ENCODE measurements around the gene SPDYA. TPM values are rescaled to one million over a fixed set of nuclear protein-coding genes. Genes with fewer than 3 reads are reported as not detected.

The SPDYA gene
- total RNA-seq, 5 donors from 2014 or later (not counting 1 experiment from before 2014, with no cell fraction given): 2.2 to 13.3 (median 3.0) TPM

DNA sequence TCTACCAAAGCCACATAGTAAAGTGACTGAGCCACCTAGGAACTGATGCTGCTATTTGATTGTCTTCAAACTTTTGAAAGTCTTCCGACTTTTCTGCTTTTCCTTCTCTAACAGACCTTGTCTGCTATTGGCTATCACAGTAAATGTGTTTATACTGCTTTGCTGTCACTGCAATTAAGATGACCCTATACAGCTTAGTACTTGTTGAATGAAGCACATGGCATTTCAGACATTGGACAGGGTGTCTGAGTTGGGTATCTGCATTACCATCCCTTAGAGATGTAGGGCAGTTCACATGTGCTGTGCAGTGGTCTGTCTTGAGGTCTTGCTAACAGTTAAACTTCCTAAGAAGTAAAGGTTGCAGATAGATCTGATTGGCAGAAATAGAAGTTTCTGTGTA is 87.4 kb downstream of the SPDYA start:
- Mint-ChIP-seq H3K27me3 (no peaks in the 10 kb centered on the region), H3K27ac (no peak overlapping the region), H3K9me3 (no peaks in the 10 kb centered on the region), H3K36me3 (peaks cover 12% of the 10 kb centered on the region), H3K4me3 (peak overlapping the region in 2 of 3 donors; percentile 17 to 99), H3K4me1 (peaks cover 65 to 67% (median 66%) of the 10 kb centered on the region in 3 donors)
- Histone ChIP-seq H3K4me1 (ENCODE audit: control insufficient read depth in 1 of 2, extremely low read depth in 1 of 2, insufficient read depth in 2 of 2, low read length in 2 of 2) (peaks cover 17 to 25% of the 10 kb centered on the region in 2 experiments), H3K9me3 (no peaks in the 10 kb centered on the region), H3K4me3 (ENCODE audit: control insufficient read depth in 1 of 2, extremely low read depth in 1 of 2, low read length in 1 of 2) (no peak overlapping the region), H3K36me3 (ENCODE audit: control insufficient read depth in 2 of 2, extremely low read depth in 1 of 2, insufficient read depth in 1 of 2, low read length in 1 of 2) (peaks cover 0 to 13% of the 10 kb centered on the region in 2 donors), H3K27ac (ENCODE audit: low read length) (no peak overlapping the region), H3K27me3 (replicated peaks in 1 of 2; ENCODE audit: control insufficient read depth in 2 of 2, extremely low read depth in 1 of 2, insufficient read depth in 2 of 2, low read length in 1 of 2) (no peaks in the 10 kb centered on the region)
- no peak for ATAC-seq (replicated peaks in 1 of 4)
- WGBS (ENCODE audit: insufficient coverage): no CpG with 5 or more reads among the region's 1 CpG
- POLR2A ChIA-PET: interaction anchor here in 1 of 2 donors (1.0 kb wide), 1 partner anchor 12 kb away, joined by 4 read pairs; no protein-coding TSS in a partner anchor
- no peak for DNase-seq
- CTCF ChIA-PET: no interaction called here

Other genes with a start within 250 kb of the SPDYA start
- 100 to 1,000 TPM; 182 to 233 (median 190) TPM for gene PPP1CB, start 59.0 kb upstream of the SPDYA start, total RNA-seq
- gene TRMT61B, start 59.5 kb downstream of the SPDYA start, total RNA-seq: 10 to 100 TPM; 14.8 to 20.4 (median 17.0) TPM
- gene WDR43, start 83.8 kb downstream of the SPDYA start, total RNA-seq: 10 to 100 TPM; 58.0 to 68.4 (median 62.9) TPM
- gene TOGARAM2, start 170.5 kb downstream of the SPDYA start, total RNA-seq: 1 to 10 TPM; 1.7 to 5.2 (median 2.7) TPM

Measured in T-cell (primary cell).